HG02852 (cell line): ENCODE measurements around the gene FBN1.

ENCODE experiments used
- ATAC-seq: cut with Tn5 transposase; IDR thresholded peaks from one replicate; pipeline ENCODE4 v1.9.1; 2021; ENCODE audit warnings: mild to moderate bottlenecking, moderate library complexity; ENCODE audit not compliant: unreplicated experiment

Gene FBN1

GRCh38 chr15:48381861-48382260 is 263.6 kb downstream of the FBN1 start:
- no peak for ATAC-seq

- ATAC-seq: no peak
Measured at GRCh38 chr15:48380198-48380597, 265.3 kb downstream of the FBN1 start.

GRCh38 chr15:48375767-48376166 is 269.7 kb downstream of the FBN1 start:
- no peak for ATAC-seq

- no peak for ATAC-seq
Measured at GRCh38 chr15:48374472-48374871, 271.0 kb downstream of the FBN1 start.

- no peak for ATAC-seq
Measured at GRCh38 chr15:48373821-48374451, 271.6 kb downstream of the FBN1 start.

GRCh38 chr15:48371961-48372360 is 273.5 kb downstream of the FBN1 start:
- ATAC-seq: no peak

- no peak for ATAC-seq
Measured at GRCh38 chr15:48371550-48371949, 274.0 kb downstream of the FBN1 start.

- ATAC-seq: no peak
Measured at GRCh38 chr15:48370460-48370859, 275.0 kb downstream of the FBN1 start.

- ATAC-seq: no peak
Measured at GRCh38 chr15:48367483-48367882, 278.0 kb downstream of the FBN1 start.

GRCh38 chr15:48366584-48367312 is 278.8 kb downstream of the FBN1 start:
- no peak for ATAC-seq

- no peak for ATAC-seq
Measured at GRCh38 chr15:48365575-48365974, 279.9 kb downstream of the FBN1 start.

- ATAC-seq: no peak
Measured at GRCh38 chr15:48363474-48363873, 282.0 kb downstream of the FBN1 start.

GRCh38 chr15:48361685-48362084 is 283.8 kb downstream of the FBN1 start:
- no peak for ATAC-seq

- ATAC-seq: no peak
Measured at GRCh38 chr15:48360841-48361240, 284.7 kb downstream of the FBN1 start.
